Measurements from ENCODE around the gene DISP3.

The DISP3 gene

GRCh38 chr1:11487196-11487751, 8.3 kb downstream of the DISP3 start:
- DNase-seq (no peak), ATAC-seq (ENCODE audit: insufficient read depth, low read depth) (no peak)
- no peaks in the 10 kb centered on the region for H3K27me3 ChIP-seq (ENCODE audit: insufficient read depth, low read length, poor library complexity)
- H3K36me3 ChIP-seq (ENCODE audit: insufficient read depth, low read length): no peaks in the 10 kb centered on the region
- no peak overlapping the region for H3K27ac ChIP-seq (ENCODE audit: low read length)
- TF ChIP-seq CTCF (IDR thresholded peaks at IDR 0.05; ENCODE audit: borderline replicate concordance, extremely low read depth, low read length, poor library complexity, severe bottlenecking) (no peak), EZH2 (IDR thresholded peaks at IDR 0.05; ENCODE audit: borderline replicate concordance, low read depth, low read length, severe bottlenecking) (no peak)
- H3K4me1 ChIP-seq (ENCODE audit: insufficient read depth, low read length): no peaks in the 10 kb centered on the region
- no peak overlapping the region for H3K9ac ChIP-seq (ENCODE audit: low read depth, low read length)
- H2AFZ ChIP-seq (ENCODE audit: low read depth, low read length): no peak overlapping the region
- no peak overlapping the region for H3K4me3 ChIP-seq (ENCODE audit: low read depth in 1 of 2, low read length in 2 of 2)
- H3K9me3 ChIP-seq (ENCODE audit: insufficient read depth, low read length, severe bottlenecking): no peaks in the 10 kb centered on the region
- no peaks in the 10 kb centered on the region for H3K79me2 ChIP-seq (ENCODE audit: insufficient read depth, low read length)
- peaks cover 25% of the 10 kb centered on the region for H4K20me1 ChIP-seq (ENCODE audit: insufficient read depth, low read length)
- H3K4me2 ChIP-seq (ENCODE audit: insufficient read depth, low read length): no peak overlapping the region

GRCh38 chr1:11488201-11488770, 9.3 kb downstream of the DISP3 start:
- Histone ChIP-seq H3K9me3 (ENCODE audit: insufficient read depth, low read length, severe bottlenecking) (no peaks in the 10 kb centered on the region), H3K27me3 (ENCODE audit: insufficient read depth, low read length, poor library complexity) (no peaks in the 10 kb centered on the region), H3K27ac (ENCODE audit: low read length) (no peak overlapping the region), H3K36me3 (ENCODE audit: insufficient read depth, low read length) (no peaks in the 10 kb centered on the region), H3K4me2 (ENCODE audit: insufficient read depth, low read length) (no peak overlapping the region), H3K79me2 (ENCODE audit: insufficient read depth, low read length) (no peaks in the 10 kb centered on the region), H3K9ac (ENCODE audit: low read depth, low read length) (no peak overlapping the region), H4K20me1 (ENCODE audit: insufficient read depth, low read length) (peaks cover 25% of the 10 kb centered on the region), H2AFZ (ENCODE audit: low read depth, low read length) (no peak overlapping the region), H3K4me3 (ENCODE audit: low read depth in 1 of 2, low read length in 2 of 2) (no peak overlapping the region), H3K4me1 (ENCODE audit: insufficient read depth, low read length) (no peaks in the 10 kb centered on the region)
- TF ChIP-seq CTCF (IDR thresholded peaks at IDR 0.05; ENCODE audit: borderline replicate concordance, extremely low read depth, low read length, poor library complexity, severe bottlenecking) (no peak), EZH2 (IDR thresholded peaks at IDR 0.05; ENCODE audit: borderline replicate concordance, low read depth, low read length, severe bottlenecking) (no peak)
- no peak for ATAC-seq (ENCODE audit: insufficient read depth, low read depth)
- no peak for DNase-seq

DNA sequence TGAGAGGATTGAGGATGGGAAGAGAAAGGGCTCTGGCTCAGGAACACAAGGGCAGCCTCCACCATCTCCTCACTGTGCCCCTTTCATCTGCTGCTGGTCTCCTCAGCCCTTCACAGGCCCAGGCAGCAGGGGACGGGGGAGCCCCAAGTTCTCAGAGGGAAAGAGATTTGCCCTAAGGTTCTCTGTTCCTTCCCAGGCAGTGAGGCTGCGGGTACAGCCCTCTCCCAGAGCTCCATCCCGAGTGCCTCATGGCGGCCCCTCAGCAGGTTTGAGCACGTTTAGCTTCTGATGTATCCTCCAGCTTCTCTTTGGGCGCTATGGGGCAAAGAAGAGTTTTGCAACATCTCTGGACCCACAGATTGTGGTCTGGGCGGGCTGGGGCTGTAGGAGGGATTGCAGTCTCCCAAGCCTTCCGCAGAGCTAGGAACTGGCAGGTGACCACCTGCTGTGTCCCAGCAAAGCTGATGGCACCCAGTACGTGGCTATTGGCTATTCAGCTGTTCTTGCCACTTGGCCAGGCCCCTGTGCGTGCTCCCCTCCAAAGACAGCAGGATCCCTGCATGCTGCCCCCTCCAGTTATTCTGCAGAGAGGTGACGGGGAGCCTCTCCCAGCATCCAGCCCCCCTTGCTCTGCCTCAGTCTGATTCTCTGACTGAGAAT, 10.1 kb downstream of the DISP3 start:
- ATAC-seq (ENCODE audit: insufficient read depth, low read depth) (no peak), DNase-seq (no peak)
- Histone ChIP-seq H3K27me3 (ENCODE audit: insufficient read depth, low read length, poor library complexity) (no peaks in the 10 kb centered on the region), H3K4me2 (ENCODE audit: insufficient read depth, low read length) (no peak overlapping the region), H3K79me2 (ENCODE audit: insufficient read depth, low read length) (no peaks in the 10 kb centered on the region), H2AFZ (ENCODE audit: low read depth, low read length) (no peak overlapping the region), H3K4me1 (ENCODE audit: insufficient read depth, low read length) (no peaks in the 10 kb centered on the region), H3K4me3 (ENCODE audit: low read depth in 1 of 2, low read length in 2 of 2) (no peak overlapping the region), H3K36me3 (ENCODE audit: insufficient read depth, low read length) (no peaks in the 10 kb centered on the region), H3K9me3 (ENCODE audit: insufficient read depth, low read length, severe bottlenecking) (no peaks in the 10 kb centered on the region), H4K20me1 (ENCODE audit: insufficient read depth, low read length) (peaks cover 25% of the 10 kb centered on the region), H3K27ac (ENCODE audit: low read length) (no peak overlapping the region), H3K9ac (ENCODE audit: low read depth, low read length) (no peak overlapping the region)
- TF ChIP-seq EZH2 (IDR thresholded peaks at IDR 0.05; ENCODE audit: borderline replicate concordance, low read depth, low read length, severe bottlenecking) (no peak), CTCF (IDR thresholded peaks at IDR 0.05; ENCODE audit: borderline replicate concordance, extremely low read depth, low read length, poor library complexity, severe bottlenecking) (no peak)

Measured in DND-41 (cell line).